ENCODE measurements around the gene TCF19. TPM values are rescaled to one million over a fixed set of nuclear protein-coding genes. Genes with fewer than 3 reads are reported as not detected.

The TCF19 gene
- total and polyA plus RNA-seq, 10 of the 15 experiments (the other 5 are each of a cell fraction or from before 2014, with no cell fraction given): 7.7 to 103 (median 53.3) TPM

DNA sequence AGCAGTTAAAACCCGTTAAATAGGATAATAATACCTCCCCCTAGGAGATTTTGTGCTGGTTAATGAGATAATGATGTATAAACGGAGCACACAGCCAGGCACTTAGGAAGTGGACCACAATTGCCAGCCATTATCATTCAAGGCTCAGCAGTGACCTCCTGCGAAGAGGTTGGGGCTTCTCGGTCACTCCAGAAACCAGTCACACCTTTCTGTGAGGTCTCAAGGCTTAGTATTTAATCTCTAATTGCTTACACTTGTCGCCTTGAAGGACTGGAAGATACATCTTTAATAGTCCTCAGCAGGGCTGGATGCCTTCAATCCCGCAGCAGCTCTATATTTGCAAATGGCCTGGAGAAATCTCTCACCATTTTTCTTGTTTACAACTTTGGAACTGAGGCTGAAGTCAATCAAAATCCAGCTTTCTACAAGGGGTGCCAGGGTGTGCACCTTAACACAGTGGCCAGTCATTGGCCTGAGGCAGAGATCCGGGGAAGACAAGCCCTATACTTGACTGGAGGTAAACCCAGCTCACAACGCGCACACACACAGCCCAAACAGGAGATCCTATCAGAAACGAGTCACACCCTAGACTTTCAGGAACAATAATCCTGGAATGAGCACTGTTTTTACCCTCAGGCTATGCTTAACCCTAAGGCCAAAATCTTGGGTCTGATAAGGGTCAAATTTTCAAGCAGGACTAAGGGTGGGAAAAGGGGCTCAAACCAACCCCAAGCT is 10.9 kb downstream of the TCF19 start:
- ATAC-seq (no peak), DNase-seq (ENCODE audit: low read depth, low spot score) (no peak), FAIRE-seq (no peak)
- Histone ChIP-seq H3K79me2 (ENCODE audit: control insufficient read depth, insufficient read depth, low read length) (no peaks in the 10 kb centered on the region), H3K9ac (ENCODE audit: control insufficient read depth, insufficient read depth, low read length) (no peak overlapping the region), H2AFZ (ENCODE audit: control insufficient read depth, low read depth, low read length) (no peak overlapping the region), H3K27ac (ENCODE audit: control insufficient read depth, insufficient read depth) (no peak overlapping the region), H3K4me1 (ENCODE audit: control insufficient read depth, insufficient read depth, low read length) (peaks cover 14% of the 10 kb centered on the region), H3K4me2 (ENCODE audit: control insufficient read depth, insufficient read depth) (no peak overlapping the region), H4K20me1 (ENCODE audit: control insufficient read depth, insufficient read depth) (no peaks in the 10 kb centered on the region), H3K4me3 (no peak overlapping the region), H3K27me3 (replicated peaks in 1 of 2; ENCODE audit: control insufficient read depth in 2 of 2, insufficient read depth in 2 of 2, low read length in 1 of 2) (no peaks in the 10 kb centered on the region), H3K9me3 (replicated peaks; ENCODE audit: control insufficient read depth, insufficient read depth, low read length) (no peaks in the 10 kb centered on the region), H3K36me3 (ENCODE audit: control insufficient read depth in 2 of 2, insufficient read depth in 2 of 2, low read length in 1 of 2) (no peaks in the 10 kb centered on the region)
- ChIA-PET RAD21 (ENCODE audit: unreplicated experiment) (interaction anchor here (0.7 kb wide), 1 partner anchor 23 kb away, joined by 4 read pairs; no protein-coding TSS in a partner anchor), CTCF (interaction anchor here (1.7 kb wide), 1 partner anchor 10 kb away, joined by 3 read pairs; no protein-coding TSS in a partner anchor), POLR2A (no interaction called here), SMC1A (ENCODE audit: uncharacterized antibody, unreplicated experiment) (no interaction called here)
- in situ Hi-C loops (cut with MboI) (no loop called here), intact Hi-C loops (cut with micrococcal nuclease; ENCODE audit: unreplicated experiment) (no loop called here)
- BruUV-seq (replicated peaks): no TSS peak
- no peak for TF ChIP-seq STAT1 (conservative IDR thresholded peaks at IDR 0.05)
- no peak for TF ChIP-seq POU2F2 (IDR thresholded peaks at IDR 0.05; ENCODE audit: borderline replicate concordance, low read depth, low read length)
- TF ChIP-seq, protein P1, sequence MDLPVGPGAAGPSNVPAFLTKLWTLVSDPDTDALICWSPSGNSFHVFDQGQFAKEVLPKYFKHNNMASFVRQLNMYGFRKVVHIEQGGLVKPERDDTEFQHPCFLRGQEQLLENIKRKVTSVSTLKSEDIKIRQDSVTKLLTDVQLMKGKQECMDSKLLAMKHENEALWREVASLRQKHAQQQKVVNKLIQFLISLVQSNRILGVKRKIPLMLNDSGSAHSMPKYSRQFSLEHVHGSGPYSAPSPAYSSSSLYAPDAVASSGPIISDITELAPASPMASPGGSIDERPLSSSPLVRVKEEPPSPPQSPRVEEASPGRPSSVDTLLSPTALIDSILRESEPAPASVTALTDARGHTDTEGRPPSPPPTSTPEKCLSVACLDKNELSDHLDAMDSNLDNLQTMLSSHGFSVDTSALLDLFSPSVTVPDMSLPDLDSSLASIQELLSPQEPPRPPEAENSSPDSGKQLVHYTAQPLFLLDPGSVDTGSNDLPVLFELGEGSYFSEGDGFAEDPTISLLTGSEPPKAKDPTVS (IDR thresholded peaks at IDR 0.05; ENCODE audit: low read depth, low read length): no peak
- no peak for TF ChIP-seq POLR2AphosphoS2 (IDR thresholded peaks at IDR 0.05; ENCODE audit: low read depth, low read length)
- no peak for TF ChIP-seq CBFB (IDR thresholded peaks at IDR 0.05; ENCODE audit: low read depth)
- no peak for TF ChIP-seq NFIC (IDR thresholded peaks at IDR 0.05; ENCODE audit: low read depth, low read length)
- TF ChIP-seq, protein P2, sequence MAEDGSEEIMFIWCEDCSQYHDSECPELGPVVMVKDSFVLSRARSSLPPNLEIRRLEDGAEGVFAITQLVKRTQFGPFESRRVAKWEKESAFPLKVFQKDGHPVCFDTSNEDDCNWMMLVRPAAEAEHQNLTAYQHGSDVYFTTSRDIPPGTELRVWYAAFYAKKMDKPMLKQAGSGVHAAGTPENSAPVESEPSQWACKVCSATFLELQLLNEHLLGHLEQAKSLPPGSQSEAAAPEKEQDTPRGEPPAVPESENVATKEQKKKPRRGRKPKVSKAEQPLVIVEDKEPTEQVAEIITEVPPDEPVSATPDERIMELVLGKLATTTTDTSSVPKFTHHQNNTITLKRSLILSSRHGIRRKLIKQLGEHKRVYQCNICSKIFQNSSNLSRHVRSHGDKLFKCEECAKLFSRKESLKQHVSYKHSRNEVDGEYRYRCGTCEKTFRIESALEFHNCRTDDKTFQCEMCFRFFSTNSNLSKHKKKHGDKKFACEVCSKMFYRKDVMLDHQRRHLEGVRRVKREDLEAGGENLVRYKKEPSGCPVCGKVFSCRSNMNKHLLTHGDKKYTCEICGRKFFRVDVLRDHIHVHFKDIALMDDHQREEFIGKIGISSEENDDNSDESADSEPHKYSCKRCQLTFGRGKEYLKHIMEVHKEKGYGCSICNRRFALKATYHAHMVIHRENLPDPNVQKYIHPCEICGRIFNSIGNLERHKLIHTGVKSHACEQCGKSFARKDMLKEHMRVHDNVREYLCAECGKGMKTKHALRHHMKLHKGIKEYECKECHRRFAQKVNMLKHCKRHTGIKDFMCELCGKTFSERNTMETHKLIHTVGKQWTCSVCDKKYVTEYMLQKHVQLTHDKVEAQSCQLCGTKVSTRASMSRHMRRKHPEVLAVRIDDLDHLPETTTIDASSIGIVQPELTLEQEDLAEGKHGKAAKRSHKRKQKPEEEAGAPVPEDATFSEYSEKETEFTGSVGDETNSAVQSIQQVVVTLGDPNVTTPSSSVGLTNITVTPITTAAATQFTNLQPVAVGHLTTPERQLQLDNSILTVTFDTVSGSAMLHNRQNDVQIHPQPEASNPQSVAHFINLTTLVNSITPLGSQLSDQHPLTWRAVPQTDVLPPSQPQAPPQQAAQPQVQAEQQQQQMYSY (CRISPR knock-in tag; IDR thresholded peaks at IDR 0.05): no peak
- TF ChIP-seq, protein P3, sequence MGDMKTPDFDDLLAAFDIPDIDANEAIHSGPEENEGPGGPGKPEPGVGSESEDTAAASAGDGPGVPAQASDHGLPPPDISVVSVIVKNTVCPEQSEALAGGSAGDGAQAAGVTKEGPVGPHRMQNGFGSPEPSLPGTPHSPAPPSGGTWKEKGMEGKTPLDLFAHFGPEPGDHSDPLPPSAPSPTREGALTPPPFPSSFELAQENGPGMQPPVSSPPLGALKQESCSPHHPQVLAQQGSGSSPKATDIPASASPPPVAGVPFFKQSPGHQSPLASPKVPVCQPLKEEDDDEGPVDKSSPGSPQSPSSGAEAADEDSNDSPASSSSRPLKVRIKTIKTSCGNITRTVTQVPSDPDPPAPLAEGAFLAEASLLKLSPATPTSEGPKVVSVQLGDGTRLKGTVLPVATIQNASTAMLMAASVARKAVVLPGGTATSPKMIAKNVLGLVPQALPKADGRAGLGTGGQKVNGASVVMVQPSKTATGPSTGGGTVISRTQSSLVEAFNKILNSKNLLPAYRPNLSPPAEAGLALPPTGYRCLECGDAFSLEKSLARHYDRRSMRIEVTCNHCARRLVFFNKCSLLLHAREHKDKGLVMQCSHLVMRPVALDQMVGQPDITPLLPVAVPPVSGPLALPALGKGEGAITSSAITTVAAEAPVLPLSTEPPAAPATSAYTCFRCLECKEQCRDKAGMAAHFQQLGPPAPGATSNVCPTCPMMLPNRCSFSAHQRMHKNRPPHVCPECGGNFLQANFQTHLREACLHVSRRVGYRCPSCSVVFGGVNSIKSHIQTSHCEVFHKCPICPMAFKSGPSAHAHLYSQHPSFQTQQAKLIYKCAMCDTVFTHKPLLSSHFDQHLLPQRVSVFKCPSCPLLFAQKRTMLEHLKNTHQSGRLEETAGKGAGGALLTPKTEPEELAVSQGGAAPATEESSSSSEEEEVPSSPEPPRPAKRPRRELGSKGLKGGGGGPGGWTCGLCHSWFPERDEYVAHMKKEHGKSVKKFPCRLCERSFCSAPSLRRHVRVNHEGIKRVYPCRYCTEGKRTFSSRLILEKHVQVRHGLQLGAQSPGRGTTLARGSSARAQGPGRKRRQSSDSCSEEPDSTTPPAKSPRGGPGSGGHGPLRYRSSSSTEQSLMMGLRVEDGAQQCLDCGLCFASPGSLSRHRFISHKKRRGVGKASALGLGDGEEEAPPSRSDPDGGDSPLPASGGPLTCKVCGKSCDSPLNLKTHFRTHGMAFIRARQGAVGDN (IDR thresholded peaks at IDR 0.05): no peak
- TF ChIP-seq SIN3A (IDR thresholded peaks at IDR 0.05; ENCODE audit: low read depth, low read length): no peak
- TF ChIP-seq CHD4 (IDR thresholded peaks at IDR 0.05): no peak
- TF ChIP-seq TARDBP (IDR thresholded peaks at IDR 0.05; ENCODE audit: borderline replicate concordance): no peak
- 86% methylated on average over 10 of the region's 10 CpGs for WGBS (ENCODE audit: insufficient coverage, insufficient replicate concordance, low lambda C conversion rate, missing lambda C conversion rate)

Data from GM12878 (cell line).